Left lung (tissue), 10 donors: Measurements from ENCODE around the gene MLXIPL. TPM values are rescaled to one million over a fixed set of nuclear protein-coding genes. Genes with fewer than 3 reads are reported as not detected.
A peak's percentile ranks its signal among the peaks of the same experiment; 100 is the strongest.
"Not testable (repeated sequence)": the region's sequence is repeated elsewhere in the genome, so short reads cannot be mapped to it uniquely, and the experiment has no call there.

Experiments
- ATAC-seq: fragments of 200-7000 bp; cut with Tn5 transposase; one replicate; pipeline ENCODE4 v1.9.1; 2020; ENCODE audit warnings: moderate library complexity
- DNase-seq, 4 donors: peaks; one replicate each; pipeline ENCODE4 v3.0.0-alpha.2; 2013 to 2020
- H3K27ac ChIP-seq, 2 donors: fragments of 200-600 bp; sonication (generic) in 1 of 2; one replicate each; pipeline versions ENCODE4 v1.5.0 to v1.8.0; 2020 to 2021
- H3K27me3 ChIP-seq, 2 donors: fragments of 200-600 bp; sonication (generic) in 1 of 2; one replicate each; pipeline versions ENCODE4 v1.5.0 to v1.8.0; 2020 to 2021
- H3K36me3 ChIP-seq, 2 donors: fragments of 200-600 bp; sonication (generic) in 1 of 2; one replicate each; pipeline versions ENCODE4 v1.5.0 to v1.8.0; 2020 to 2021
- H3K4me1 ChIP-seq, 2 donors: fragments of 200-600 bp; one replicate each; pipeline ENCODE4 v1.8.0; 2021
- H3K4me3 ChIP-seq, 2 donors: fragments of 200-600 bp; sonication (generic) in 1 of 2; one replicate each; pipeline versions ENCODE4 v1.5.0 to v1.8.0; 2020 to 2021; ENCODE audit warnings: mild to moderate bottlenecking in 1 of 2
- H3K9me3 ChIP-seq, 2 donors: fragments of 200-600 bp; sonication (generic) in 1 of 2; one replicate each; pipeline versions ENCODE4 v1.5.0 to v1.8.0; 2020 to 2021
- intact Hi-C, 2 donors: fragments of 100-400 bp; cut with DNase I; formaldehyde crosslinking; loops; one replicate each; pipeline versions ENCODE4 v1.11.2 to v1.14.2; 2022
- polyA plus RNA-seq, 6 donors: library from polyadenylated mRNA; unstranded; fragments of 120-200 nt; gene quantifications; one replicate each; pipeline ENCODE4 v1.2.1, GENCODE V29; 2013; ENCODE audit not compliant: insufficient read length in 6 of 6
- total RNA-seq, 2 donors: library from RNA; stranded (reverse); fragmentation: NEBNext Ultra II Directional; extraction: Animal tissue kit (Norgen Biotek cat#: 25700); gene quantifications; one replicate each; pipeline ENCODE4 v1.2.1, GENCODE V29; 2021
- TF ChIP-seq, protein P1 (sequence below), 2 donors: fragments of 200-600 bp; sonication (generic) in 1 of 2; IDR thresholded peaks; one replicate each; pipeline versions ENCODE4 v1.5.0 to v1.8.0; 2021; ENCODE audit warnings: antibody characterized with exemption in 2 of 2
- donor health status: DM: no; HTN: yes; CAD: no.
- donor health status: DM: no; HTN: no; CAD: no.

MLXIPL gene
- total and polyA plus RNA-seq, 8 donors = 0.67 to 6.2 (median 2.5) TPM

DNA sequence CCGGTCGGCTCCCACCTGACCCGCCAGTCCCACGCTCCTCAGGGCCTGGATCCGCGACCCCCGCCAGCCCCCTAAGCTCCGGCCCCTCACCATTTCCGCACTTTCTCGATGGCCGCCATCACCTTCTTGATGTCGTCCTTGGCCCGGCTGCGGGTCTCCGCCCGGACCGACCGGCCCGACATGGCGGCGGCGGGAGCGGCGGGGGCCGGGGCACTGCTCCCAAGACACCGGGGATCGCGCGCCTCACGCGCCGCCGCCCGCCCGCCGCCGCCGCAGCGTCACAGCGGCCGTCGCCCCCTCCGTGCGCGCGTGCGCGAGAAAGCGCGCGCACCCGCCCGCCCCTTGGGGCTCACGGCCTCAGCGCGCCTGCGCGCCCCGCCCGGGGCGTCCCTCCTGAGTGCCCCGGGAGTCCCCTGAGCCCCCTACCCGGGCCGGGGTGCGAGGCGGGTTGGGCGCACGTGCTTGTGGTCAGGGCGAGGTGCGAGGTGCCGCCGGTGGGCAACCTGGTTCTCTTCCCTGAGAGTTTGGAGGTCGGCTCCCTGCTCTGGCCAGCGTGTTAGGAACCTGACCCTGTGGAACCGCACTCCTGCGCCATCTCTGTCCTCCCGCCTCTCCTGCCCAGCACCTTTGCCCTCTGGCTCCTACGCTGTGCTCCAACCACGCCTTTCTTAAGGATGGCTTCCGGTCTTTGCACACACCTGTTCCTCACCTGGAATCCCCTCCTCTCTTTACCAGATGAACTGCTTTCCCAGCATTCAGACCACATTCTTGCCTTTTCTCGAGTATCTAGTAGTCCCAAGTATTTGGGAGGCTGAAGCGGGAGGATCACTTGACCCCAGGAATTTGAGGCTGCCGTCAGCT, 66.7 kb downstream of the MLXIPL start, which contains the start of gene BCL7B:
Gene BCL7B (minus strand): TSS at position 294 of the 861 bp plus-strand sequence. CDS start 112 bp downstream, at position 182.
- H3K27me3 ChIP-seq = no peaks in the 10 kb centered on the region
- intact Hi-C loops = no loop called here
- peak within 1 kb of the TSS; percentile 55 to 77 for H3K4me3 ChIP-seq
- DNase-seq (peak; percentile 64 to 93 (median 76)), ATAC-seq (peak; percentile 72)
- TF ChIP-seq, protein P1, sequence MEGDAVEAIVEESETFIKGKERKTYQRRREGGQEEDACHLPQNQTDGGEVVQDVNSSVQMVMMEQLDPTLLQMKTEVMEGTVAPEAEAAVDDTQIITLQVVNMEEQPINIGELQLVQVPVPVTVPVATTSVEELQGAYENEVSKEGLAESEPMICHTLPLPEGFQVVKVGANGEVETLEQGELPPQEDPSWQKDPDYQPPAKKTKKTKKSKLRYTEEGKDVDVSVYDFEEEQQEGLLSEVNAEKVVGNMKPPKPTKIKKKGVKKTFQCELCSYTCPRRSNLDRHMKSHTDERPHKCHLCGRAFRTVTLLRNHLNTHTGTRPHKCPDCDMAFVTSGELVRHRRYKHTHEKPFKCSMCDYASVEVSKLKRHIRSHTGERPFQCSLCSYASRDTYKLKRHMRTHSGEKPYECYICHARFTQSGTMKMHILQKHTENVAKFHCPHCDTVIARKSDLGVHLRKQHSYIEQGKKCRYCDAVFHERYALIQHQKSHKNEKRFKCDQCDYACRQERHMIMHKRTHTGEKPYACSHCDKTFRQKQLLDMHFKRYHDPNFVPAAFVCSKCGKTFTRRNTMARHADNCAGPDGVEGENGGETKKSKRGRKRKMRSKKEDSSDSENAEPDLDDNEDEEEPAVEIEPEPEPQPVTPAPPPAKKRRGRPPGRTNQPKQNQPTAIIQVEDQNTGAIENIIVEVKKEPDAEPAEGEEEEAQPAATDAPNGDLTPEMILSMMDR (IDR thresholded peaks at IDR 0.05) = no peak
- H3K36me3 ChIP-seq = peaks cover 0 to 19% of the 10 kb centered on the region in 2 donors
- H3K4me1 ChIP-seq = peaks cover 14 to 37% of the 10 kb centered on the region in 2 donors
- H3K27ac ChIP-seq = peak within 1 kb of the TSS; percentile 97
- no peaks in the 10 kb centered on the region for H3K9me3 ChIP-seq

DNA sequence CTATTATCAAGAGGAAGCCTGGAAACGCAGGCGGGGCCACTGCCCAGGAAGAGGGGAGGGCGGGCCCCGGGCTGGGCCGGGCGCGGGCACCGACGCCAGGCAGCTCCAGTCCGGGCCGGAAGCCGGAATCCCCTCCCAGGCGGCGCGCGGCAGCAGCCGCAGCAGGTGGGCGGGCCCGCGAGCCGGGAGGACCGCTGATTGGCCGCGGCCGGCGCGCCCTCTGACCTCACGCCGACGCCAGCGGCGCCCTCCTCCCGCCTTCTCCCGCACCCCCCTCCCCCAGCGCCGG, 67.3 kb downstream of the MLXIPL start:
- Histone ChIP-seq H3K36me3 (peaks cover 0 to 23% of the 10 kb centered on the region in 2 donors), H3K4me1 (peaks cover 14 to 37% of the 10 kb centered on the region in 2 donors), H3K27me3 (no peaks in the 10 kb centered on the region), H3K4me3 (peak overlapping the region; percentile 55 to 77), H3K27ac (peak overlapping the region; percentile 97), H3K9me3 (no peaks in the 10 kb centered on the region)
- ATAC-seq = peak; percentile 97
- intact Hi-C loops = no loop called here
- TF ChIP-seq, protein P1 (IDR thresholded peaks at IDR 0.05) = no peak
- peak; percentile 82 to 99 (median 94) for DNase-seq

DNA sequence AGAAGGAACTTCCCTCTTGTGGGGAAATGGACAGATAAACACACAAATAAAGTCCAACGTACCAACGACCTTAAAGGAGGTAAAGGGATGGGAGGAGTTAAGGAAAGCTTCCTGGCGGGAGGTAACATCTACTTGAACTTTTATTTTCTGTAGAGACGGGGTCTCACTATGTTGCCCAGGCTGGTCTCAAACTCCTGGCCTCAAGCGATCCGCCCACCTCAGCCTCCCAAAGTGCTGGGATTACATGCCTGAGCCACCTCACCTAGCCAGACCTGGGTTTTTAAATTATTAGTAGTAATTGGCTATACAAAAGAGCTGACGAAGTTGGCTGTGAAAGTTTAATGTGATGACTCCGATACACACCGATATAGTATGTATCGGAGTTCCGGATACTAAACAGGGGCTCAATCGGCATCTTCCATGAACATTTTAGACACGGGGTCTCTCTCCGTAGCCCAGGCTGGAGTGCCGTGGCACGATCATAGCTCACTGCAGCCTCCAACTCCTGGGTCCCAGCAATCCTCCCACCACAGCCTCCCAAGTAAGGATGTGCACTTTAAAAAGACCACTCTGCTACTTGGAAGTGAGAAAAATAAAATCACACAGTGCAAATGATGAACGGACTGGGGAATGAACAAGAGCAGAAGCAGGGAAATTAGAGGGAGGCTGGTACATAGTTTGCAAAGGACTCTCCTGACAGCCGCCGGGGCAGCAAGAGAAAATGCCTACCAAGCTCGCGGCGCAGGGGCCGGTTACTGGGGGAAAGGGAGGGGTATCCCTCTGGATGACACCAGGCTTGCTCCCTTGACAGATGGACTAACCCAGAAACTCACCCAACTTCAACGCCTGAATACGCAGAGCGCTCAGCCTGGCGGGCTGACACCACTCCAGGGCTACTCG, 67.9 kb downstream of the MLXIPL start:
- H3K9me3 ChIP-seq = no peaks in the 10 kb centered on the region
- DNase-seq (no peak), ATAC-seq (no peak)
- H3K4me3 ChIP-seq = peak overlapping the region; percentile 55 to 77
- TF ChIP-seq, protein P1 (IDR thresholded peaks at IDR 0.05) = no peak
- no peaks in the 10 kb centered on the region for H3K27me3 ChIP-seq
- peaks cover 0 to 29% of the 10 kb centered on the region in 2 donors for H3K36me3 ChIP-seq
- intact Hi-C loops = no loop called here
- H3K27ac ChIP-seq = peak overlapping the region; percentile 97
- H3K4me1 ChIP-seq = peaks cover 14 to 37% of the 10 kb centered on the region in 2 donors

DNA sequence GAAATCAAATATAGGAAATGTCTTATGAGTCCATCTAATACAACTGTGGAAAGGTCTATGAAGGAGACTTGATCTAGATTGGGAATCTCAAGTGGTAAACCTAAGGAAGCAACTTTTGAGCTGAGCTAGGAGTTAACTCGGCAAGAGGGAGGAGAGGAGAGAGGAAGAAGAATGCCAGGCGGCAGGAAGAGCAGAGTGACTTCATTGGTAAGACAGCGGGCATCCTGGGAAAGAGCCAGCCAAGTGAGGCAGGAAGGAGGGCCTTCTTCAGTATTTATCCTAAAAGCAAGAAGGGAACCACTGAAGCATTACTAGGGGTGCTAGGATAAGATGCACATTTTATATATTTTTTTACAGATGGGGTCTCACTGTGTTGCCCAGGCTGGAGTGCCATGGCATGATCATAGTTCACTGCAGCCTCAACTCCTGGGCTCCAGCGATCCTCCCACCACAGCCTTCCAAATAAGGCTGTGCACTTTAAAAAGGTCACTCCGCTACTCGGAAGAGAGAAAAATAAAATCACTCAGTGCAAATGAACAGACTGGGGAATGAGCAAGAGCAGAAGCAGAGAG, 68.8 kb downstream of the MLXIPL start:
- TF ChIP-seq, protein P1 (IDR thresholded peaks at IDR 0.05) = no peak
- H3K36me3 ChIP-seq = peaks cover 0 to 37% of the 10 kb centered on the region in 2 donors
- no peaks in the 10 kb centered on the region for H3K9me3 ChIP-seq
- DNase-seq (no peak), ATAC-seq (no peak)
- H3K27ac ChIP-seq = peak overlapping the region; percentile 97
- H3K4me3 ChIP-seq = peak overlapping the region in 1 of 2 donors; percentile 77
- H3K4me1 ChIP-seq = peaks cover 14 to 41% of the 10 kb centered on the region in 2 donors
- H3K27me3 ChIP-seq = no peaks in the 10 kb centered on the region
- intact Hi-C loops = no loop called here

DNA sequence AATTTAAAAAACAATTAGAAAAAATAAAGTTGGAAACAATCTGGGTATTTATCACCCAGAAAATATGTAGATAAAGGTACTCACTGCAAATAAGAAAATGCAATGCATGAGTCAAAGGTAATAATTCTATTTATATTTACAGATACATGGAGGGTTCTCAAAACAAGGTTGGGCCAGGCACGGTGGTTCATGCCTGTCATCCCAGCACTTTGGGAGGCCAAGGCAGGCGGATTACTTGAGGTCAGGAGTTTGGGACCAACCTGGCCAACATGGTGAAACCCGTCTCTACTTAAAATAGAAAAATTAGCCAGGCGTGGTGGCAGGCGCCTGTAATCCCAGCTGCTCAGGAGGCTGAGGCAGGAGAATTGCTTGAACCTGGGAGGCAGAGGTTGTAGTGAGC, 74.2 kb downstream of the MLXIPL start:
- H3K27ac ChIP-seq, H3K4me3 ChIP-seq, H3K27me3 ChIP-seq, intact Hi-C loops, ATAC-seq, H3K9me3 ChIP-seq, DNase-seq: not testable (repeated sequence)
- peaks cover 0 to 34% of the 10 kb centered on the region in 2 donors for H3K4me1 ChIP-seq
- peaks cover 0 to 89% of the 10 kb centered on the region in 2 donors for H3K36me3 ChIP-seq
